ENCODE data around the gene CNN3.

The CNN3 gene

DNA sequence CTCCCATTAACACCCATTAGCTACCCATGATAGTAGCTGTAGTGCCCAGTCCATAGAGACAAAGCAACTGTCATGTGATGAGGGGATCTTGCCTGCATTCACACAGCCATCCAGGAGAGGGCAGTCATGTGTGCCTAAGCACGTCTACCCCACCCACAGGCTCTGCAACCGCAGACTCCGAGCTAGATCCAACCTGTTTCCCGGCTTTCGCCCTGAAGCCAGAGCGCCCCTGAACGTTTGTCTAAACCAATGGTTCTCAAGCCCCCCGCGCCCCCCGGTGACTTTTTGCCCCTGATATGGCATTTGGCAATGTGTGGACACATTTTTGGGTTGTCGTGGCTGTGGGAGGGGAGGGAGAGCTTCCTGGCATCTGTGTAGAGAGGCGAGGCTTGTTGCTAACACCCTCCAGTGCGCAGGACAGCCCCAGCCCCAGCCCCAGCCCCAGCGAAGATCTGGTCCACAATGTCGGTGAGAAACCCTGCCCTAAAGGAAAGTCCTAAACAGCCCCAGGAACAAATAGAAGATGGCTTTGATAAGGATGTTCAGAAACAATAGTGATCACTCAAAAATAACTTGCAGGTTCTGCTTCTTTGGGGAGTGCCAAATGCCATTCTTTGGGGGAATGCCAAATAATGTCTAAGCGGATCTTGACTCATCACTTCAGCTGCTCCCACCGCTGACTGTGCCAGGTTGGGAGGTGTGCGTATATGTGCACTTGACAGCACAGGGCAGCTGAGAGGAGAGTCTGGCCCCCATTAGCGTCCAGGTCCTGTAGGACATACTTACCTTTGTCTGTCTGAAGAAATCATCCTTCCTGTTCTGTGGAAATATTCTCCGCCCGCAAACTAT lies 72.2 kb downstream of the CNN3 start:
- peak; percentile 82 to 84 for DNase-seq

DNA sequence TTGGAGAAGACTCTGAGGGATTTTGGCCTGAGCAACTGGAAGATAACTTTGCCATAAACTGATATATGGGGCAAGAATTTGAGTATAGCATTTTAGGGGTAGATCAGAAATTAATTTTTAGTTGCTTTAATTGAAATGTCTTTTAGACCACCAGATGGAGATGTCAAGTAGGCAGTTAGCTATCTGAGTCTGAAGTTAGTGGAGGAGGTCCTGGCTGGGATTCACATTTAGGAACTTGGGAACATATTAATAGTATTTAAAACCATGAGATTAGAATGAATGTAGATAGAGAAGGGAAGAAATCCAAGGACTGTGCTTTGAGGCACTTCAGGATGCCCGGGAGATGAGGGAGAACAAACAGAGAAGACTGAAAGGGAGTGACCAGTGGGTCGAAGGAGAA lies 74.1 kb downstream of the CNN3 start:
- DNase-seq: no peak

DNA sequence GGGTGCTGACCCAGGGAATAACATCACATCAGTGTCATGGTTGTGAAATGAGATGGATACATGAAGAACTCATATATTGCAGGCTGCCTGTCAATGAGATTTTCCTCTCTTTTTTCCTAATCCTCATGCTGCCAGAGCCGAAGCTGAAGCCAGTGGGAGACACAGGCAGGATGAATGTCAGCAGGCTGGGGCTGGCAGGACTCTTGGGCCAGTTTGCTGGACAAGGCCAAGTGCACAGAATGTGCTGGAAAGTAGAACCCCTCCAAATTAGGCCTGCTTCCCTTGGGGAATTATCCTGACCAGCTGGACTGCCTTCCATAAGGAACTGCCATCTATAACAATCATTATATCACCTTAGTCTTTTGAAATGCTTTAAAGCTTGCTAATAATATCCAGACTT lies 75.3 kb downstream of the CNN3 start:
- no peak for DNase-seq
